Stimulated activated CD8-positive, alpha-beta memory T cell treated with anti-CD3 and anti-CD28 coated beads, Interleukin-15, amount 100 ng/mL, for 48 hours (primary cell): ENCODE data around the gene MAN1C1.
"Not testable (repeated sequence)": the region's sequence is repeated elsewhere in the genome, so short reads cannot be mapped to it uniquely, and the experiment has no call there.

Source experiments
- DNase-seq, 2 donors: peaks; one replicate each; pipeline ENCODE4 v3.0.0-alpha.2; 2020; ENCODE audit warnings: low read depth in 2 of 2

MAN1C1 gene

DNA sequence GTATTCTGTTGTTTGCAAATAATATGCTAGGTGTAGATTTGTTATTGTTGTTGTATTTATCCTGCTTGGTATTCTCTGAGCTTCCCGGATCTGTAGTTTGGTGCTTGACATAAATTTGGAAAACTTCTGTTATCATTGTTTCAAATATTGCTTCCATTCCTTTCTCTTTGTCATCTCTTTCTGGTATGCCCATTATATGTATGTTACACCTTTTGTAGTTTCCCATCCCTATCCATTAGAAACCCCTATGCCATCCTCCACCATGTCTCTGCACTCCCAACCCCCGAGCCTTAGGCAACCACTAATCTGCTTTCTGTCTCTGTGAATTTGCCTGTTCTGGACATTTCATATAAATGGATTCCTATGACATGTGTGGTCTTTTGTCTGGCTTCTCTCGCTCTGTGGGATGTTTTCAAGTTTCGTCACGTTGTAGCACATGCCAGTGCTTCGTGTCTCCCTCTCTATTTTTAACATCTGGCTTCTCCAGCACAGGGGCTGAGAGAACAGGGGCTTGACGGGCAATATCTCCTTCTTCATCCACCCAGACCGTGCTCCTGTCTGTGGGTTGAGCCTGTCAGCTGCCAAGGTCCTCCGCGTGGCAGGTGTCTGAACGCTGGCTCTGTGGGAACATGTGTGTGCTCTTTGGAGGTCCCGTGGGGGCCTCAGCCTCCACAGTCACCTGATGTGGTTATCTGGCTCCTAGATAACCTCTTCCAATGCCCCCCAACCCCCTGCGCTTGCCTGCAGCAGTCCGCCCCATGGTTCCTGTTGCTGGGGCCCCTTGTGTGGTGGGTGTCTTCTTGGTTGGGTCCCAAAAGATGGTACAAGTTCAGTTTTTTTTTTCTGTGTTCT, 32.8 kb upstream of the MAN1C1 start:
- DNase-seq = no peak

DNA sequence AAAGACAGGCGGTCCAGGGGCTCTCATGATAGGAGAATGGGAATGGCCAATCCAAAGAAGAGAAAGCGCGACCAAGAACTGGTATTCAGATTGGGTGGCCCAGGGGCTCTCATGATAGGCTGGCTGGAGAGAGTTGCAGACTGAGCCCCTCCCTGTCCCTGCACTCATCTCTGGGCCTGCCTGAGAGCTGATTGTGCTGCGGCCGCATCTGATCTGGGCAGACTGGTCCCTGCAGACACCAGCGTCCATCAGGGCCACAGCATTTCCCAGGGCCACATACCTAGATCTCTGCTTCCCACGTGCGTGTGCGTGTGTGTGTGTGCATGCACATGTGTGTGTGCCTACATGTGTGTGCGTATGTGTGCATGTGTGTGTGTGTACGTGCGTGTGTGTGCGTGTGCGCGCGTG, 30.4 kb upstream of the MAN1C1 start:
- no peak for DNase-seq

DNA sequence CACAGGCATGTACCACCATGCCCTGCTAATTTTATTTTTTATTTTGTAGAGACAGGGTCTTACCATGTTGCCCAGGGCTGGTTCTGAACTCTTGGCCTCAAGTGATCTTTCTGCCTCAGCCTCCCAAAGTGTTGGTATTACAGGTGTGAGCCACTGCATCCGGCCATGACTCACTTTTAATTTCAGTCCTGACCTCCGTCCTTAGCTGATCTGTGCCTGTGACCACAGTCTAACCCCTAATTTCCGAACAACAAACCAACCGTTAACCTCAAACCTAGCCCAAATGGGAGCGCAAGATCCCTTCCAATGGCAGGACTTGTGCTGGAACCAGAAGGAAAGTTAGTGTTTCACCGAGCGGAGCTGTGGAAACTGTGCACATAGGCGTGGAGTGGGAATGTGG, 29.3 kb upstream of the MAN1C1 start:
- DNase-seq = no peak

- not testable (repeated sequence) for DNase-seq
These were observed 28.4 kb upstream of the MAN1C1 start for GRCh38 chr1:25588224-25588623.

DNA sequence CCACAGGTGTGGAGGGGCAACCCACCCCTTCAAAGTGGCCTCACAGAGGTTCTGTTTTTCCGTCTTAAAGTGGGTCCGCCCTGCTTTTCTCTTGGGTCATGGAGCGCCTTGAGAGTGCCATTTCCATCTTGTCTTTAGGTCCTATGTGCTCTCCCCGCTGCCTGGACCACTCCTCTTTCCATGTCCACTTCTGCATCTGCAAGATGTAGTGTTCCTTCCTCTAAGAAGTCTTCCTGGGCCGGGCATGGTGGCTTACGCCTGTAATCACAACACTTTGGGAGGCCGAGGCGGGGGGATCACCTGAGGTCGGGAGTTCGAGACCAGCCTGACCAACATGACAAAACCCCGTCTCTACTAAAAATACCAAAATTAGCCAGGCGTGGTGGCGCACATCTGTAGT, 27.8 kb upstream of the MAN1C1 start:
- DNase-seq = not testable (repeated sequence)

DNA sequence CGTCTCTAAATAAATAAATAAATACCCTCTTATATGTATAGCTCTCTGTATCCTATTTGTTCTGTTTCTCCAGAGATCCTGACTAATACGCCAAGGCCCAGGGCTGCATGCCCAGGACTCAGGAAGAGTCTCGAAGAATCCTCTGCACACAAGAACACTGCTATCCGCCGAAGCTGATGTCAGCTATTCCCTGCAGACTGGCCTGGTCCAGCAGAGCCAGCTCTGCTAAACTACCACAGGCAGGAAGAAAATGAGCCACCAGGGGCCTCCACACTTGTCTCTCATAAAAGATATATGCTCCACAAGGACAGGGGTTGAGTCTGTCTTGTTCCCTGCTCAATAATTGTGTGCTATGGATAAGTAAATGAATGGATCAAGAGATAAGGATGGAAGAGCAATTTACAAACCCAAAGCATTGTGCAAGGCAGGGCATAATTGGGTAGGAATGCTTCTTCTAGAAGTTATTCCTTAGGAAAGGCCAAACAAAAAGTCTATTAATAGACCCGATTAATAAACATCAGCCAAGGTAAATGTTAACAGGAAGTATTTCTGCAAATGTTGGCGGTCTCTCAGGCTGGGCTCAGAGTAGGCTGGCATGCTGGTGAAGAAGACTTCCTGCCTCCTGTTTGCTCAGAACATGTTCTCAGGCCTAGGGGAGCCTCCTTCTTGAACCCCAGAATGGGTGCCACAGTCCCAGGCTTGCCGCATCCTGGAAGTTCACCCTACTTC, 26.3 kb upstream of the MAN1C1 start:
- no peak for DNase-seq

DNA sequence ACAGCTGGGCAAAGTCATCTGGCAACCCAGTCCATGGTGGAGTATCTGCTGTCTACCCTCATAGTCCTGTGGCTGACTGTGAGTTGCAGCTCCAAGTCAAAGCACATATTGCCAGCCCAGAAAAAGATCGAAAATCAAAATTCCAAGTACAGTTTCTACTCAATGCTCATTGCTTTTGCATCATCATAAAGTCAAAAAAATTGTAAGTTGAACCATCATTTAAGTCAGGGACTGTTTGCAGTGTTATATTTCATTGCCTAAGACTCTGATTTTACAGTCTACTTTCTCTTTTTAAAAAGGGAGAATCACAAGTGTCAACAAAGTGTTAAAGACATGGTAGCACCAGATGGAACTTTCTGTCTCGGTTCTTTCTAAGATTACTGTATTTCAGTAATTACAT, 22.7 kb upstream of the MAN1C1 start:
- no peak for DNase-seq

DNA sequence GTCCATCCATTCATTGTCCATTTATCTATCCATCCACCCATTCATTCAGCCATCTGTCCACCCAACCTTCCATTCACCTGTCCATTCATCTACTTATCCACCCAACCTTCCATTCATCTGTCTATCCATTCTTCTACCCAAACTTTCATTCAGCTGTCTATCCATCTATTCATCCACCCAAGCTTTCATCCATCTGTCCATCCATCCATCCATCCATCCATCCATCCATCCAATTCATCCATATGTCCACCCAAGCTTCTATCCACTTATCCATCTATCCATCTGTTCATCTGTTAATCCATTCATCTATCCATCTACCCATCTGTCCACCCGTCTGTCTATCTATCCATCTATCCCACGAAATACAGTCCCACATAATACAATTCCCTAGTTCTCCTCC, 21.6 kb upstream of the MAN1C1 start:
- DNase-seq = no peak

- DNase-seq = not testable (repeated sequence)
These were observed 19.9 kb upstream of the MAN1C1 start for GRCh38 chr1:25596641-25597040.

DNA sequence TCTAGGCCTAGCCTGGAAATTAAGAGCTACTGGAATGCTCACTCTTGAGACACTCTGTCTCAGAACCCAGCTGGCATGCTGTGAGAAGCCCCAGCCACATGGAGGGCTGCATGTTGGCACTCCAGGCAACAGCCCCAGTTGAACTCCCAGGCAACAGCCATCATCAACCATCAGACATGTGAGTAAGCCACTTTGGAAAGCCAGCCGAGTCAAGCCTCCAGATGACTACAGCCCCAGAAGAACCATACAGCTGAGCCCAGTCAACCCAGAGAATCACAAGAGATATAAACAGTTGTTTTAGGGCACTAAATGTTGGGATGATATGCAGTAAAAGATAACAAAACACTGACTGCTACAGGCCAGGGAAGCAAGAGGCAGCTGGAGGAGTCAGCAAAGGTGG, 17.7 kb upstream of the MAN1C1 start:
- DNase-seq = no peak

GRCh38 chr1:25599969-25600610, 16.5 kb upstream of the MAN1C1 start:
- DNase-seq = no peak

DNA sequence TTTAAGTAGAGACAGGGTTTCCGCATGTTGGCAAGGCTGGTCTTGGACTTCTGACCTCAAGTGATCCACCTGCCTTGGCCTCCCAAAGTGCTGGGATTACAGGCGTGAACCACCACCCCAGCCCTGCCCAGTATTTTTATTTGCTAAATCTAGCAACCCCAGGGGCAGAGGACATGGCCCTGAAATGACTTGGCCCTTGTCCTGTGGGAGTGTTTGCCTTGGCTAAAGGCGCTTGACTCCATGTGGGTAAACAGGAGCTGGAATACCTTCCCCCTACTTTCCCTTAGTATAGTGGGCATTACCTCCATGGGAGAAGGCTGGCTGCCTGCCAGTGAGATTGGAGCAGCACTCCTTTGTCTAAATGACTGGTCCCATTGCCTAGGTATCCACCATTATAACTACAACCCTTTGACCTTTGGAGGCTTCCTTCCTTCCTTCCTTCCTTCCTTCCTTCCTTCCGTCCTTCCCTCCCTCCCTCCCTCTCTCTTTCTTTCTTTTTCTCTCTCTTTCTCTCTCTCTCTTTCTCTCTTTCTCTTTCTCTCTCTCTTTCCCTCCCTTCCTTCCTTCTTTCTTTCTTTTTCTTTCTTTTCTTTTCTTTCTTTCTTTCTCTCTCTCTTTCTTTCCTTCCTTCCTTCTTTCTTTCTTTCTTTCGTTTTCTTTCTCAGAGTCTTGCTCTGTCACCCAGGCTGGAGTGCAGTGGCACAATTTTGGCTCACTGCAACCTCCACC, 15.5 kb upstream of the MAN1C1 start:
- DNase-seq = not testable (repeated sequence)

DNA sequence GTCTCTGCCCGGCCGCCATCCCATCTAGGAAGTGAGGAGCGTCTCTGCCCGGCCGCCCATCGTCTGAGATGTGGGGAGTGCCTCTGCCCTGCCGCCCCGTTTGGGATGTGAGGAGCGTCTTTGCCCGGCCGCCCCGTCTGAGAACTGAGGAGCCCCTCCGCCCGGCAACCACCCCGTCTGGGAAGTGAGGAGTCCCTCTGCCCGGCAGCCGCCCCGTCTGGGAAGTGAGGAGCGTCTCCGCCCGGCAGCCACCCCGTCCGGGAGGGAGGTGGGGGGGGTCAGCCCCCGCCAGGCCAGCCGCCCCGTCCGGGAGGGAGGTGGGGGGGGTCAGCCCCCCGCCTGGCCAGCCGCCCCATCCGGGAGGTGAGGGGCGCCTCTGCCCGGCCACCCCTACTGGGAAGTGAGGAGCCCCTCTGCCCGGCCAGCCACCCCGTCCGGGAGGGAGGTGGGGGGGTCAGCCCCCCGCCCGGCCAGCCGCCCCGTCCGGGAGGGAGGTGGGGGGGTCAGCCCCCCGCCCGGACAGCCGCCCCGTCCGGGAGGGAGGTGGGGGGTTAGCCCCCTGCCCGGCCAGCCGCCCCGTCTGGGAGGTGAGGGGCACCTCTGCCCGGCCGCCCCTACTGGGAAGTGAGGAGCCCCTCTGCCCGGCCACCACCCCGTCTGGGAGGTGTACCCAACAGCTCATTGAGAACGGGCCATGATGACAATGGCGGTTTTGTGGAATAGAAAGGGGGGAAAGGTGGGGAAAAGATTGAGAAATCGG, 12.6 kb upstream of the MAN1C1 start:
- DNase-seq = not testable (repeated sequence)

- no peak for DNase-seq
These were observed 9.5 kb upstream of the MAN1C1 start for GRCh38 chr1:25607123-25607522.

GRCh38 chr1:25608488-25609178, 8.0 kb upstream of the MAN1C1 start:
- peak; percentile 73 to 75 for DNase-seq

DNA sequence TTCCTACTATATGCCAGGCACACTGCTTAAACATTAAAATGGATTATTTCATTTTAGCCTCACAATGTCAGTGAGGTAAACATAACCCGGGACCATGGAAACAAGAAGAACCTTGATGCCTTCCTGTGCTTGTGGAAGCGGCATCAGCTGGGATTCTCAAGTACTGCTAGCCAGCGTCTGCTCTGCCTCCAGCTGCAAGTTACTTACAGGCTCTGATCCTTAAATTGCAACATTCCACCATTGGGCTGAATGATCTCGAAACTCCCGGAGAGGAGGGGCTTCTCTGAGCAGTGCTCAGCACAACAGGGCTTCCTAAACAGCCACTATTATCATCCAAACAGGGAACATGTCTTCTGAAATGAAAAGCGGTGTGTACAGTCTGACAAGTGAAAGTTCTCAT, 6.7 kb upstream of the MAN1C1 start:
- DNase-seq = no peak

GRCh38 chr1:25610822-25611630, 5.6 kb upstream of the MAN1C1 start:
- no peak for DNase-seq

GRCh38 chr1:25611843-25612242, 4.7 kb upstream of the MAN1C1 start:
- DNase-seq = no peak

DNA sequence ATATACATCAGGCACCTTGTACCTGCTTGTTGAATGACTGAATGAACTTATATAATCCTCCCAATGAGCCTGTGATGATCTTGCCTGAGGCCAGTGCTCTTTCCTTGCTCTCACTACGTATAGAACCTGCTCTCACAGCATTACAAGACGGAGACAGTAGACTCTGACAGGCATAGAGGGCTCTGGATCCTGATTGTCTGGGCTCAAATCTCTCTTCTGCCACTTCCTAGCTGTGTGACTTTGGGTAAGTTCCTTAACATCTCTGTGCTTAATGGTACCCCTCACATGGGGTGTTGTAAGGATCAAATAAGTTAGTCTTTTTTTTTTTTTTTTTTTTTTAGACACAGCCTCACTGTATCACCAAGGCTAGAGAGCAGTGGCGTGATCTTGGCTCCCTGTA, 4.2 kb upstream of the MAN1C1 start:
- no peak for DNase-seq

DNA sequence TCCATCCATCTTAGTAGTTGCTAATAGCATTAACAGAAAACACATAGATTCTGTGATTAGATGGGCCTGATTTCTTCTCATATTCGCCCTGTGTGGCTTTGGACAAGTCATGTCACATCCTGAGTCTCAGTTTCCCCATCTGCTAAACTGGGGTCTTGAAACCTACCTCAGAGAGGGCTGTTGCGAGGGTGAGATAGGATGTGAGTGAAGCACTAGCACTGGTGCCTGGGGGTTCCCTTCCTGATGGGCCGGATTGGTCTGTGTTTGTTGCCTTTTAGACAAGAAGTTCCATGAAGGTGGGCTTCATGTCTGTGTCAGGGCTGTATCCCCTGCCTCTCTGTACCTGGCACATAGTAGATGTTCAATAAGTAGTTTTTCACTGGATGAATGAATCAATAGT, 3.5 kb upstream of the MAN1C1 start:
- DNase-seq = no peak
